ENCODE results near the gene HSPA8. TPM values are rescaled to one million over a fixed set of nuclear protein-coding genes. Genes with fewer than 3 reads are reported as not detected.
A peak's percentile ranks its signal among the peaks of the same experiment; 100 is the strongest.

HSPA8 gene
- total RNA-seq, 4 donors from 2014 or later, result 976 to 1,475 (median 1,128) TPM

GRCh38 chr11:123034597-123034996 lies 27.3 kb downstream of the HSPA8 start:
- WGBS, 2 donors (ENCODE audit: low coverage in 1 of 2), result 65 to 74% methylated on average over 3 to 6 of the region's 6 CpGs
- H3K27ac ChIP-seq, result no peak overlapping the region
- ATAC-seq, result no peak
- TF ChIP-seq POLR2A (IDR thresholded peaks at IDR 0.05) (no peak), CTCF (IDR thresholded peaks at IDR 0.05) (no peak), POLR2AphosphoS5 (IDR thresholded peaks at IDR 0.05) (no peak), EP300 (IDR thresholded peaks at IDR 0.05) (no peak)
- no peaks in the 10 kb centered on the region for H3K27me3 ChIP-seq
- H3K36me3 ChIP-seq, result no peaks in the 10 kb centered on the region
- no peak overlapping the region for H3K4me3 ChIP-seq
- H3K4me1 ChIP-seq, result no peaks in the 10 kb centered on the region
- H3K9me3 ChIP-seq, result no peaks in the 10 kb centered on the region

- no peaks in the 10 kb centered on the region for H3K4me1 ChIP-seq
- TF ChIP-seq POLR2A (IDR thresholded peaks at IDR 0.05) (no peak), CTCF (IDR thresholded peaks at IDR 0.05) (peak in 1 of 4 experiments; percentile 17), POLR2AphosphoS5 (IDR thresholded peaks at IDR 0.05) (no peak), EP300 (IDR thresholded peaks at IDR 0.05) (no peak)
- H3K27ac ChIP-seq, result no peak overlapping the region
- no peaks in the 10 kb centered on the region for H3K9me3 ChIP-seq
- H3K4me3 ChIP-seq, result no peak overlapping the region
- 18 to 45% methylated on average over 7 to 10 of the region's 10 CpGs for WGBS, 2 donors (ENCODE audit: low coverage in 1 of 2)
- no peaks in the 10 kb centered on the region for H3K27me3 ChIP-seq
- H3K36me3 ChIP-seq, result no peaks in the 10 kb centered on the region
- ATAC-seq, result peak; percentile 53
These were observed 28.0 kb downstream of the HSPA8 start for GRCh38 chr11:123033895-123034294.

GRCh38 chr11:123030517-123030916 lies 31.4 kb downstream of the HSPA8 start:
- no peaks in the 10 kb centered on the region for H3K36me3 ChIP-seq
- peaks cover 9% of the 10 kb centered on the region for H3K27me3 ChIP-seq
- no peak for ATAC-seq
- WGBS, 2 donors (ENCODE audit: low coverage in 1 of 2), result 70 to 73% methylated on average over 4 of the region's 4 CpGs
- H3K9me3 ChIP-seq, result no peaks in the 10 kb centered on the region
- H3K4me3 ChIP-seq, result no peak overlapping the region
- no peaks in the 10 kb centered on the region for H3K4me1 ChIP-seq
- TF ChIP-seq EP300 (IDR thresholded peaks at IDR 0.05), result no peak
- no peak for TF ChIP-seq POLR2A (IDR thresholded peaks at IDR 0.05)
- TF ChIP-seq POLR2AphosphoS5 (IDR thresholded peaks at IDR 0.05), result no peak
- TF ChIP-seq CTCF (IDR thresholded peaks at IDR 0.05), result no peak
- no peak overlapping the region for H3K27ac ChIP-seq

- Histone ChIP-seq H3K4me1 (peaks cover 0 to 9% (median 0%) of the 10 kb centered on the region in 3 donors), H3K4me3 (no peak overlapping the region), H3K27ac (no peak overlapping the region), H3K9me3 (no peaks in the 10 kb centered on the region), H3K27me3 (peaks cover 38% of the 10 kb centered on the region), H3K36me3 (no peaks in the 10 kb centered on the region)
- no peak for ATAC-seq
- TF ChIP-seq POLR2A (IDR thresholded peaks at IDR 0.05) (no peak), CTCF (IDR thresholded peaks at IDR 0.05) (peak in 2 of 4 experiments; percentile 21 to 48)
- WGBS, 2 donors (ENCODE audit: low coverage in 1 of 2), result 49% methylated on average over 2 of the region's 2 CpGs; no CpG with 5 or more reads in 1 of the 2 donors
These were observed 41.0 kb downstream of the HSPA8 start for GRCh38 chr11:123020968-123021367.

GRCh38 chr11:123018702-123019101 lies 43.2 kb downstream of the HSPA8 start:
- Histone ChIP-seq H3K4me3 (no peak overlapping the region), H3K36me3 (no peaks in the 10 kb centered on the region), H3K4me1 (peaks cover 0 to 9% (median 0%) of the 10 kb centered on the region in 3 donors), H3K27me3 (peaks cover 22% of the 10 kb centered on the region), H3K9me3 (no peaks in the 10 kb centered on the region), H3K27ac (no peak overlapping the region)
- ATAC-seq, result no peak
- 60% methylated on average over 1 of the region's 9 CpGs; no CpG with 5 or more reads in 1 of the 2 donors for WGBS, 2 donors (ENCODE audit: low coverage in 1 of 2)
- TF ChIP-seq POLR2AphosphoS5 (IDR thresholded peaks at IDR 0.05) (no peak), POLR2A (IDR thresholded peaks at IDR 0.05) (no peak), EP300 (IDR thresholded peaks at IDR 0.05) (no peak), CTCF (IDR thresholded peaks at IDR 0.05) (no peak)

Data from gastroesophageal sphincter (tissue), 4 donors.